HFFc6 (cell line): ENCODE results near the gene GSTT2. TPM values are rescaled to one million over a fixed set of nuclear protein-coding genes. Genes with fewer than 3 reads are reported as not detected.

Experiments
- DNase-seq: peaks from one replicate; pipeline ENCODE4 v3.0.0-alpha.2; 2018
- H3K27ac Mint-ChIP-seq: 2 replicates; pipeline ENCODE4 v1.8.0; 2020; ENCODE audit warnings: mild to moderate bottlenecking, mixed read lengths
- H3K27me3 Mint-ChIP-seq: 2 replicates; pipeline ENCODE4 v1.8.0; 2021; ENCODE audit warnings: mild to moderate bottlenecking, moderate library complexity, mixed read lengths; ENCODE audit not compliant: insufficient read depth
- H3K36me3 Mint-ChIP-seq: 2 replicates; pipeline ENCODE4 v1.8.0; 2021; ENCODE audit warnings: low read depth, mixed read lengths
- H3K4me1 Mint-ChIP-seq: 2 replicates; pipeline ENCODE4 v1.8.0; 2020; ENCODE audit warnings: low read depth, mixed read lengths
- H3K4me3 Mint-ChIP-seq: 2 replicates; pipeline ENCODE4 v1.8.0; 2020; ENCODE audit warnings: mild to moderate bottlenecking, moderate library complexity, mixed read lengths
- H3K9me3 Mint-ChIP-seq: 2 replicates; pipeline ENCODE4 v1.8.0; 2020; ENCODE audit warnings: mild to moderate bottlenecking, mixed read lengths
- CTCF ChIP-seq: fragments of 200-600 bp; sonication (generic); IDR thresholded peaks from 2 replicates; pipeline ENCODE4 v1.5.0; 2021; ENCODE audit warnings: antibody characterized with exemption, mild to moderate bottlenecking
- total RNA-seq, 6 experiments: library from RNA; stranded (reverse); fragmentation: NEBNext Ultra II Directional; extraction: Animal tissue kit (Norgen Biotek cat#: 25700); gene quantifications; 2 replicates in 1 of 6; 3 replicates in 5 of 6; pipeline ENCODE4 v1.2.3, GENCODE V29; 2021

GSTT2 gene
- total RNA-seq, 6 experiments from 2014 or later = 0.38 to 0.64 (median 0.43) TPM; not detected in 1

DNA sequence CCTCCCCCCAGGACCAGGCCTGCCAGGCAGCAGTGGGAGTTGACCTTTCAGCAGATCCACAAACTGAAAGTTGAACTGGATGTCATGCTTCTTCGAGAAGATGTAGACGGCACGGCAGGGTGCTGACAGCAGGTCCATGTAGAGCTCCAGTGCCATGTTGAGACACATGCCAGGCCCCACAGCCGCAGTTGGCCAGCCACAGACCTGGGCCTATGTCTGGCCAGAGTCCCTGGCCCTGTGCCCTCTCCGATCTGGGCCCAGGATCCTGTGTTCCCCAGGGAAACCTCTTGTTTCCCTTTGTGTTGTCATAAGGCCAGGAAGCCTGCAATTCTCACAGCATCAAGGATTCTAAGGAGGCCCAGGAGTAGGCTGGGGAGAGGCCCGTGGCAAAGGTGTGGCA lies 25.3 kb downstream of the GSTT2 start, which contains the start of gene GSTT4:
Gene GSTT4, minus strand, starts transcription at position 253 of the 400 bp plus-strand sequence. Its CDS starts 97 bp downstream, at position 156.
- H3K4me1 Mint-ChIP-seq = no peaks in the 10 kb centered on the region
- H3K4me3 Mint-ChIP-seq = no peak within 1 kb of the TSS
- H3K27ac Mint-ChIP-seq = no peak within 1 kb of the TSS
- H3K27me3 Mint-ChIP-seq = peaks cover 26% of the 10 kb centered on the region
- DNase-seq = no peak
- no peaks in the 10 kb centered on the region for H3K36me3 Mint-ChIP-seq
- TF ChIP-seq CTCF = no peak
- no peaks in the 10 kb centered on the region for H3K9me3 Mint-ChIP-seq

DNA sequence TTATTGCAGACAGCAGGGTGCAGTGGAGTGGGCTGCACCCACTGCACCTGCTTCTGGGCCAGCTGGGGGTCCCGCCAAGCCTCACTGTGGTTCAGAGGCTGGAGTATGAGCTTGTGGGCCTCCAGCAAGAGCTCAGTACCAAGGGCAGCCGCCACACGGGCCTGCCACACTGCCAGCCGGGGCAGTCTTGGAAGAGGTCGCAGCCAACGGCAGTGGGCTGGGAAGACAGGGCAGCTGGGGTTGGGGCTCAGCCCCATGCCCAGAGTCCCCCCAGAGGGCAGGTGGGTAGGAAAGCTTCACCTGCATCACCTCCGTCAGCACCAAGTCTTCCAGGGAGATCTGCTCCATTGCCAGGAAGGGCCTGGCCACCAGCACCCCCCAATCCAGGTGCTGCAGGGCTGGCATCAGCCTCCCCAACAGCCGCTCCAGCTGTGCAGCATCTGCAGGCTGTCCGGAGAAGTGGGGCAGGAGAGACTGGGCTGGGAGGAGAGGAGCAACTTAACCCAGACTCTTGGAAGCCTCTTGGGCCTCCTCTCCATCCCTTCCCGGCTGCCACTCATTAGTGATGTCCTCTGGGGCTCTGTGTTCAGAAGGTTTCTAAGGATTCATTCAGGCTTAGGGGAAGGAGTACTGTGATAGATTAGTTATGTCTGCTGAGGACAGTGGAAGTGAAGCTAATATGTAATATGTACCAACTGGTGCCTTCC lies 26.4 kb downstream of the GSTT2 start:
- Mint-ChIP-seq H3K27me3 (peaks cover 26% of the 10 kb centered on the region), H3K4me1 (0 out of 2 replicates have a peak, but pooled peaks cover 6% of the 10 kb centered on the region), H3K36me3 (no peaks in the 10 kb centered on the region), H3K4me3 (no peak overlapping the region), H3K9me3 (no peaks in the 10 kb centered on the region), H3K27ac (no peak overlapping the region)
- DNase-seq = no peak
- TF ChIP-seq CTCF = no peak

- no peak for TF ChIP-seq CTCF
- Mint-ChIP-seq H3K4me3 (no peak overlapping the region), H3K36me3 (no peaks in the 10 kb centered on the region), H3K9me3 (no peaks in the 10 kb centered on the region), H3K27me3 (peaks cover 26% of the 10 kb centered on the region), H3K4me1 (0 out of 2 replicates have a peak, but pooled peaks cover 6% of the 10 kb centered on the region), H3K27ac (no peak overlapping the region)
- no peak for DNase-seq
These were observed 26.9 kb downstream of the GSTT2 start for GRCh38 chr22:24006914-24007214.

- Mint-ChIP-seq H3K27ac (no peak overlapping the region), H3K4me3 (no peak overlapping the region), H3K36me3 (no peaks in the 10 kb centered on the region), H3K27me3 (peaks cover 20% of the 10 kb centered on the region), H3K9me3 (no peaks in the 10 kb centered on the region), H3K4me1 (peaks cover 11% of the 10 kb centered on the region)
- TF ChIP-seq CTCF = no peak
- DNase-seq = no peak
These were observed 27.5 kb downstream of the GSTT2 start for GRCh38 chr22:24007253-24008021.

DNA sequence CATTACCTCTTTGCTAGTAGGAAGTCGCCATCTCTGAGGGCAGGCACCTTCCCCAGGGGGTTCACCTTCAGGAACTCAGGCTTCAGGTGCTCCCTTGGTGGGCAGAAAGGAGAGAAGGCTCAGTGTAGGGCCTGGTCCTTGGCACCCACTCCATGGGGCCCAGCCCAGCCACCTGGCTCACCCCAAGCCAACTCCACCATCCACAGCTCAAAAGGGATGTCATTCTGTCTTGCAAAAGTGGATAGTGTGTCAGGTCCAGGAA lies 28.0 kb downstream of the GSTT2 start:
- DNase-seq = no peak
- Mint-ChIP-seq H3K4me3 (no peak overlapping the region), H3K4me1 (peaks cover 14% of the 10 kb centered on the region), H3K27ac (no peak overlapping the region), H3K36me3 (no peaks in the 10 kb centered on the region), H3K9me3 (no peaks in the 10 kb centered on the region), H3K27me3 (peaks cover 20% of the 10 kb centered on the region)
- TF ChIP-seq CTCF = no peak
